Osteocyte (in vitro differentiated cells): Measurements from ENCODE around the gene TPRG1L. TPM values are rescaled to one million over a fixed set of nuclear protein-coding genes. Genes with fewer than 3 reads are reported as not detected.
A peak's percentile ranks its signal among the peaks of the same experiment; 100 is the strongest.
"Not testable (repeated sequence)": the region's sequence is repeated elsewhere in the genome, so short reads cannot be mapped to it uniquely, and the experiment has no call there.

ENCODE experiments used
- DNase-seq: peaks from one replicate; pipeline ENCODE4 v3.0.0; 2021; ENCODE audit warnings: mixed read lengths; ENCODE audit not compliant: unreplicated experiment; ENCODE audit errors: extremely low spot score
- H3K27ac Mint-ChIP-seq: one replicate; pipeline ENCODE4 v1.8.0; 2021; ENCODE audit warnings: mild to moderate bottlenecking, mixed read lengths; ENCODE audit not compliant: unreplicated experiment
- H3K27me3 Mint-ChIP-seq: one replicate; pipeline ENCODE4 v1.8.0; 2021; ENCODE audit warnings: mixed read lengths; ENCODE audit not compliant: unreplicated experiment
- H3K36me3 Mint-ChIP-seq: one replicate; pipeline ENCODE4 v1.8.0; 2021; ENCODE audit warnings: mixed read lengths; ENCODE audit not compliant: unreplicated experiment
- H3K4me1 Mint-ChIP-seq: one replicate; pipeline ENCODE4 v1.8.0; 2021; ENCODE audit warnings: mixed read lengths; ENCODE audit not compliant: unreplicated experiment
- H3K4me3 Mint-ChIP-seq: one replicate; pipeline ENCODE4 v1.8.0; 2021; ENCODE audit warnings: mild to moderate bottlenecking, moderate library complexity, mixed read lengths; ENCODE audit not compliant: unreplicated experiment
- H3K9me3 Mint-ChIP-seq: one replicate; pipeline ENCODE4 v1.8.0; 2021; ENCODE audit warnings: mixed read lengths; ENCODE audit not compliant: unreplicated experiment
- total RNA-seq: library from RNA; stranded (reverse); gene quantifications from 2 replicates; pipeline ENCODE4 v1.2.1, GENCODE V29; 2021
- TF ChIP-seq, protein P1 (sequence below): fragments of 200-600 bp; sonication (generic); IDR thresholded peaks from 2 replicates; pipeline ENCODE4 v1.5.0; 2021; ENCODE audit warnings: antibody characterized with exemption, mild to moderate bottlenecking, moderate library complexity

TPRG1L gene
- total RNA-seq, 1 donor from 2014 or later, result 49.1 TPM

GRCh38 chr1:3618881-3619671, 5.7 kb upstream of the TPRG1L start:
- Mint-ChIP-seq H3K27ac (no peak overlapping the region), H3K9me3 (no peaks in the 10 kb centered on the region), H3K27me3 (no peaks in the 10 kb centered on the region), H3K4me3 (no peak overlapping the region), H3K4me1 (peaks cover 26% of the 10 kb centered on the region), H3K36me3 (no peaks in the 10 kb centered on the region)
- TF ChIP-seq, protein P1, sequence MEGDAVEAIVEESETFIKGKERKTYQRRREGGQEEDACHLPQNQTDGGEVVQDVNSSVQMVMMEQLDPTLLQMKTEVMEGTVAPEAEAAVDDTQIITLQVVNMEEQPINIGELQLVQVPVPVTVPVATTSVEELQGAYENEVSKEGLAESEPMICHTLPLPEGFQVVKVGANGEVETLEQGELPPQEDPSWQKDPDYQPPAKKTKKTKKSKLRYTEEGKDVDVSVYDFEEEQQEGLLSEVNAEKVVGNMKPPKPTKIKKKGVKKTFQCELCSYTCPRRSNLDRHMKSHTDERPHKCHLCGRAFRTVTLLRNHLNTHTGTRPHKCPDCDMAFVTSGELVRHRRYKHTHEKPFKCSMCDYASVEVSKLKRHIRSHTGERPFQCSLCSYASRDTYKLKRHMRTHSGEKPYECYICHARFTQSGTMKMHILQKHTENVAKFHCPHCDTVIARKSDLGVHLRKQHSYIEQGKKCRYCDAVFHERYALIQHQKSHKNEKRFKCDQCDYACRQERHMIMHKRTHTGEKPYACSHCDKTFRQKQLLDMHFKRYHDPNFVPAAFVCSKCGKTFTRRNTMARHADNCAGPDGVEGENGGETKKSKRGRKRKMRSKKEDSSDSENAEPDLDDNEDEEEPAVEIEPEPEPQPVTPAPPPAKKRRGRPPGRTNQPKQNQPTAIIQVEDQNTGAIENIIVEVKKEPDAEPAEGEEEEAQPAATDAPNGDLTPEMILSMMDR, result peak; percentile 85
- no peak for DNase-seq

DNA sequence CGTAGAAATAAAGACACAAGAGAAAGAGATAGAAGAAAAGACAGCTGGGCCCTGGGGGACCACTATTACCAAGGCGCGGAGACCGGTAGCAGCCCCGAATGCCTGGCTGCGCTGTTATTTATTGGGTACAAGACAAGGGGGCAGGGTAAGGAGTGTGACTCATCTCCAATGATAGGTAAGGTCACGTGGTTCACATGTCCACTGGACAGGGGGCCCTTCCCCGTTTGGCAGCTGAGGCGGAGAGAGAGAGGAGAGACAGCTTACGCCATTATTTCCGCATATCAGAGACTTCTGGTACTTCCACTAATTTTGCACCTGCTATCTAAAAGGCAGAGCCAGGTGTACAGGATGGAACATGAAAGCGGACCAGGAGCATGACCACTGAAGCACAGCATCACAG, 4.1 kb upstream of the TPRG1L start:
- H3K9me3 Mint-ChIP-seq, result no peaks in the 10 kb centered on the region
- TF ChIP-seq, protein P1, result no peak
- no peaks in the 10 kb centered on the region for H3K27me3 Mint-ChIP-seq
- no peak overlapping the region for H3K27ac Mint-ChIP-seq
- no peak overlapping the region for H3K4me3 Mint-ChIP-seq
- DNase-seq, result no peak
- no peaks in the 10 kb centered on the region for H3K36me3 Mint-ChIP-seq
- H3K4me1 Mint-ChIP-seq, result peaks cover 32% of the 10 kb centered on the region

DNA sequence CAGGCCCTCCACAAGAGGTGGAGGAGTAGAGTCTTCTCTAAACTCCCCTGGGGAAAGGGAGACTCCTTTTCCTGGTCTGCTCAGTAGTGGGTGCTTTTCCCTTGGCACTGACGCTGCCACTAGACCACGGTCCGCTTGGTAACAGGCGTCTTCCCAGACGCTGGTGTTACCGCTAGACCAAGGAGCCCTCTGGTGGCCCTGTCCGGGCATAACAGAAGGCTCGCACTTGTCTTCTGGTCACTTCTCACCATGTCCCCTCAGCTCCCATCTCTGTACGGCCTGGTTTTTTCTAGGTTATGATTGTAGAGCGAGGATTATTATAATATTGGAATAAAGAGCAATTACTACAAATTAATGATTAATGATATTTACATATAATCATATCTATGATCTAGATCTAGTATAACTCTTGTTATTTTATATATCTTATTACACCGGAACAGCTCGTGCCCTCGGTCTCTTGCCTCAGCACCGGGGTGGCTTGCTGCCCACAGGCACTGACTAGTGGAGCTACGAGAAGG, 3.6 kb upstream of the TPRG1L start:
- not testable (repeated sequence) for H3K9me3 Mint-ChIP-seq, H3K27me3 Mint-ChIP-seq, DNase-seq, H3K4me3 Mint-ChIP-seq, H3K27ac Mint-ChIP-seq, H3K36me3 Mint-ChIP-seq
- TF ChIP-seq, protein P1, result peak; percentile 65
- H3K4me1 Mint-ChIP-seq, result peaks cover 37% of the 10 kb centered on the region

GRCh38 chr1:3622102-3622501, 2.7 kb upstream of the TPRG1L start:
- H3K27me3 Mint-ChIP-seq, H3K36me3 Mint-ChIP-seq, DNase-seq, H3K27ac Mint-ChIP-seq, H3K4me3 Mint-ChIP-seq, H3K9me3 Mint-ChIP-seq: not testable (repeated sequence)
- H3K4me1 Mint-ChIP-seq, result peaks cover 38% of the 10 kb centered on the region

DNA sequence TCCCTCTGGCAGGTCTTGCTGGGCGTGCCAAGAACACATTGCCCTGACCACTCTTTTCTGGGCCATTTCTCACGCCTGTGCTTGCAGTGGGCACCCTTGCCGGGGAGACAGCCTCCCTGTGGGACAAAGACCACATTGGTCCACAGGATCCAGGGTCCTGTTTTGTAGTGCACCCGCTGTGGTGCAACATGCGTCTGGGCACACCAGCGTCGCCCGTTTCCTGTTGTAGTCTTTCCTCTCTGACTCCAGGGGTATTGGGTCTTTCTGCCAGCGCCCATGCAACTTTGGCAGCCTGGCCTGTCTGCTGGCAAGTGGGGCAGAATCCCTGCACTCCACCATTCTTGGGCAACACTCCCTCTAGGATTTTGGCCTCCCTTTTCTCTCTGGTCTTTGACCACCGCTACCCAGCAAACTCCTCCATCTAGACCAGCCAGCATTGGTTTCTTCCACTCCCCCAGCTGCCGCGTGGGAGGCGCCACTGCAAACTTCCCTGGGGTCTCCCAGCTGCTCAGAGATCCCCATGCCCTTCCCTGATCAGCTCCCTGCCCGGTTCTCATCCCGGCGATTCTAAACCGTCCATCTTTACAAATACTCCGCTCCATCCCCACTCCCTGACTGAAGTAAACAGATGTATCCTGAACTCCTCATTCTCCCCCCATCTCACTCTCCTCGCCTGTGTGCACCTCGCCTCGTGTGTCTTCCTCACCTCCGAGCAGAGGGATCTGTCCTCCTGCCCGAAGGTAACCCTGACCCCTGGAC, 1.2 kb upstream of the TPRG1L start:
- no peak overlapping the region for H3K27ac Mint-ChIP-seq

More for the DNA sequence above, 1.2 kb upstream of the TPRG1L start:
- no peaks in the 10 kb centered on the region for H3K9me3 Mint-ChIP-seq
- H3K4me3 Mint-ChIP-seq, result peak overlapping the region; percentile 93
- TF ChIP-seq, protein P1, result no peak
- H3K27me3 Mint-ChIP-seq, result no peaks in the 10 kb centered on the region
- H3K4me1 Mint-ChIP-seq, result peaks cover 36% of the 10 kb centered on the region
- no peak for DNase-seq
- peaks cover 4% of the 10 kb centered on the region for H3K36me3 Mint-ChIP-seq
